GM12892 (cell line): Measurements from ENCODE around the gene DDX47.

Experiments used
- POLR2A ChIP-seq: IDR thresholded peaks from 2 replicates; pipeline ENCODE4 v1.6.1; 2011; ENCODE audit warnings: low read depth, low read length, control low read depth
- POLR2AphosphoS5 ChIP-seq: IDR thresholded peaks from 2 replicates; pipeline ENCODE4 v1.6.1; 2011; ENCODE audit warnings: low read depth, low read length, control low read depth

GRCh38 chr12:12853435-12853834 lies 40.3 kb downstream of the DDX47 start:
- TF ChIP-seq POLR2A (no peak), POLR2AphosphoS5 (no peak)
